NCI-H345 treated with DMSO at 0.1 percent for 48 hours (cell line): ENCODE data around the gene TENM4.

Experiments used
- DNase-seq: peaks from one replicate; lab custom pipeline; 2025; ENCODE audit not compliant: unreplicated experiment; lab: John Stamatoyannopoulos, UW

Gene TENM4

GRCh38 chr11:79352349-79352703, 88.5 kb downstream of the TENM4 start:
- no peak for DNase-seq

GRCh38 chr11:79348976-79349682, 91.7 kb downstream of the TENM4 start:
- DNase-seq: no peak

- no peak for DNase-seq
Observed at GRCh38 chr11:79346021-79346420, 94.8 kb downstream of the TENM4 start.

GRCh38 chr11:79344753-79345294, 96.0 kb downstream of the TENM4 start:
- no peak for DNase-seq

GRCh38 chr11:79342686-79343085, 98.1 kb downstream of the TENM4 start:
- DNase-seq: no peak

GRCh38 chr11:79342236-79342635, 98.6 kb downstream of the TENM4 start:
- DNase-seq: no peak

- no peak for DNase-seq
Observed at GRCh38 chr11:79340535-79340934, 100.3 kb downstream of the TENM4 start.

GRCh38 chr11:79336797-79337517, 103.9 kb downstream of the TENM4 start:
- DNase-seq: no peak

GRCh38 chr11:79335681-79336080, 105.1 kb downstream of the TENM4 start:
- DNase-seq: no peak

GRCh38 chr11:79333355-79333754, 107.5 kb downstream of the TENM4 start:
- no peak for DNase-seq

GRCh38 chr11:79332017-79332416, 108.8 kb downstream of the TENM4 start:
- no peak for DNase-seq

GRCh38 chr11:79331203-79331901, 109.5 kb downstream of the TENM4 start:
- DNase-seq: no peak

GRCh38 chr11:79330651-79331050, 110.2 kb downstream of the TENM4 start:
- DNase-seq: no peak

GRCh38 chr11:79329561-79329960, 111.3 kb downstream of the TENM4 start:
- DNase-seq: no peak

GRCh38 chr11:79328402-79328801, 112.4 kb downstream of the TENM4 start:
- DNase-seq: no peak

GRCh38 chr11:79325851-79326250, 115.0 kb downstream of the TENM4 start:
- DNase-seq: no peak

GRCh38 chr11:79321263-79321662, 119.6 kb downstream of the TENM4 start:
- DNase-seq: no peak

GRCh38 chr11:79314906-79315689, 125.7 kb downstream of the TENM4 start:
- DNase-seq: no peak

GRCh38 chr11:79313530-79313913, 127.3 kb downstream of the TENM4 start:
- DNase-seq: no peak

- peak; percentile 93 for DNase-seq
Observed at GRCh38 chr11:79312617-79313529, 128.0 kb downstream of the TENM4 start.
